ENCODE data around the gene ADAT2. TPM values are rescaled to one million over a fixed set of nuclear protein-coding genes. Genes with fewer than 3 reads are reported as not detected.

The ADAT2 gene
- total and polyA plus RNA-seq, 2 of the 8 experiments (the other 6 are each of a cell fraction or from before 2014, with no cell fraction given): 4.3 to 11.8 TPM

DNA sequence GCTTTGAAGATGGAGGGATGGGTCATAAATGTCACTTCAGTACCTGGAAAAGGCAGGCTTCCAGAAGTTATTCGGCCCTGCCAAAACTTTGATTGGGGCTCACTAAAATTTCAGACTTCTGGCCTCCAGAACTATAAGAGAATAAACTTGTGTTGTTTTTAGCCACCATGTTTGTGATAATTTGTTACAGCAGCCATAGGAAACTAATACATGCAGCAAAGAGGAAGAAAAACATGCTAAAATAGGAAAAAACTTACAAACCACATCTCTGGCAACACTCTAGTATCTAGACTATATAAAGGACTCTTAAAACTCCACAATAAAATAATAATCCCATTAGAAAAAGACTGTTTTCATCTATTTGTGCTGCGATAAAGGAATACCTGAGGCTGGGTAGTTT is 9.5 kb downstream of the ADAT2 start:
- H4K8ac ChIP-seq (ENCODE audit: extremely low read depth, insufficient read depth, low read length): no peak overlapping the region
- H2AFZ ChIP-seq (ENCODE audit: low read length): no peak overlapping the region
- no peaks in the 10 kb centered on the region for H4K20me1 ChIP-seq (replicated peaks in 1 of 2; ENCODE audit: control insufficient read depth in 1 of 2, insufficient read depth in 2 of 2, low read length in 2 of 2)
- no peaks in the 10 kb centered on the region for H3K23me2 ChIP-seq (ENCODE audit: low read depth, low read length)
- ChIA-PET CTCF (ENCODE audit: partially characterized antibody) (interaction anchor here (2.1 kb wide), 1 partner anchor 13 kb away, joined by 11 read pairs; no protein-coding TSS in a partner anchor), POLR2A (ENCODE audit: partially characterized antibody) (no interaction called here)
- no peak overlapping the region for H3K4ac ChIP-seq (replicated peaks; ENCODE audit: insufficient read length, low read depth, low read length)
- no peak overlapping the region for H2BK120ac ChIP-seq (replicated peaks; ENCODE audit: low read depth, low read length)
- peaks cover 0 to 14% (median 8%) of the 10 kb centered on the region in 4 experiments; a peak in 5 of 8 replicates for H3K36me3 ChIP-seq (ENCODE audit: control insufficient read depth in 2 of 4, insufficient read depth in 4 of 4, low read length in 3 of 4)
- H3K27ac ChIP-seq (ENCODE audit: low read depth, low read length): no peak overlapping the region
- no peak overlapping the region for H2BK12ac ChIP-seq (ENCODE audit: low read depth, low read length)
- H3K4me1 ChIP-seq (replicated peaks in 1 of 4; ENCODE audit: control insufficient read depth in 3 of 4, insufficient read depth in 4 of 4, low read length in 3 of 4): no peaks in the 10 kb centered on the region
- no peak overlapping the region for H3K4me2 ChIP-seq (ENCODE audit: insufficient read depth in 1 of 2, low read depth in 2 of 2, low read length in 2 of 2)
- no peak overlapping the region for H3K9ac ChIP-seq (replicated peaks in 1 of 4; ENCODE audit: extremely low read depth in 1 of 4, low read depth in 3 of 4, low read length in 3 of 4)
- whole genome bisulfite sequencing, 2 experiments (ENCODE audit: extremely low coverage in 1 of 2, insufficient coverage in 1 of 2, insufficient read length in 1 of 2, insufficient replicate concordance in 2 of 2, low coverage in 1 of 2, low lambda C conversion rate in 2 of 2, missing lambda C conversion rate in 1 of 2): 84% methylated on average over 2 of the region's 2 CpGs; no CpG with 5 or more reads in 1 of the 2 experiments
- H3K18ac ChIP-seq (ENCODE audit: extremely low read depth, low read length): no peak overlapping the region
- no peak overlapping the region for H2BK5ac ChIP-seq (ENCODE audit: low read depth, low read length)
- H2BK20ac ChIP-seq (ENCODE audit: low read length): no peak overlapping the region
- H2AK5ac ChIP-seq (ENCODE audit: low read depth, low read length): no peak overlapping the region
- no peak overlapping the region for H4K91ac ChIP-seq (replicated peaks; ENCODE audit: insufficient read length, low read length)
- H3K9me3 ChIP-seq (ENCODE audit: insufficient read depth in 2 of 2, low read depth in 1 of 2, low read length in 1 of 2): no peaks in the 10 kb centered on the region
- no peak overlapping the region for H3K23ac ChIP-seq (ENCODE audit: insufficient read length)
- no peak for DNase-seq (ENCODE audit: low read depth in 1 of 2, low spot score in 2 of 2)
- H3K79me2 ChIP-seq (ENCODE audit: control insufficient read depth in 1 of 2, insufficient read depth in 2 of 2, low read length in 2 of 2): 0 out of 4 replicates have a peak, but pooled peaks cover 0 to 4% of the 10 kb centered on the region in 2 experiments
- H2BK15ac ChIP-seq (ENCODE audit: low read length): no peak overlapping the region
- H3K79me1 ChIP-seq (ENCODE audit: low read depth, low read length): peaks cover 2% of the 10 kb centered on the region; the same call in 1 of the 2 replicates
- H3K27me3 ChIP-seq (replicated peaks in 1 of 4; ENCODE audit: control insufficient read depth in 3 of 4, extremely low read depth in 1 of 4, insufficient read depth in 3 of 4, low read length in 3 of 4): peaks cover 0 to 1% (median 0%) of the 10 kb centered on the region in 4 experiments; a peak in 1 of 7 replicates
- FAIRE-seq: no peak
- H4K5ac ChIP-seq (ENCODE audit: insufficient read length, low read depth, low read length): no peak overlapping the region
- no peak overlapping the region for H3K14ac ChIP-seq (ENCODE audit: insufficient read length)
- H3K56ac ChIP-seq (replicated peaks; ENCODE audit: insufficient read length, low read depth, low read length): no peak overlapping the region
- TF ChIP-seq, protein P1, sequence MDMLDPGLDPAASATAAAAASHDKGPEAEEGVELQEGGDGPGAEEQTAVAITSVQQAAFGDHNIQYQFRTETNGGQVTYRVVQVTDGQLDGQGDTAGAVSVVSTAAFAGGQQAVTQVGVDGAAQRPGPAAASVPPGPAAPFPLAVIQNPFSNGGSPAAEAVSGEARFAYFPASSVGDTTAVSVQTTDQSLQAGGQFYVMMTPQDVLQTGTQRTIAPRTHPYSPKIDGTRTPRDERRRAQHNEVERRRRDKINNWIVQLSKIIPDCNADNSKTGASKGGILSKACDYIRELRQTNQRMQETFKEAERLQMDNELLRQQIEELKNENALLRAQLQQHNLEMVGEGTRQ (IDR thresholded peaks at IDR 0.05; ENCODE audit: low read length): no peak
- TF ChIP-seq SP1 (IDR thresholded peaks at IDR 0.05; ENCODE audit: low read depth, low read length): no peak
- H3K4me3 ChIP-seq (ENCODE audit: extremely low read depth in 1 of 4, insufficient read depth in 2 of 4, low read depth in 3 of 4, low read length in 4 of 4): no peak overlapping the region
